HT1080 (cell line): ENCODE measurements around the gene CALN1. TPM values are rescaled to one million over a fixed set of nuclear protein-coding genes. Genes with fewer than 3 reads are reported as not detected.
"Not testable (repeated sequence)": the region's sequence is repeated elsewhere in the genome, so short reads cannot be mapped to it uniquely, and the experiment has no call there.

Experiments
- DNase-seq: peaks from one replicate; pipeline ENCODE4 v3.0.0-alpha.2; 2015; ENCODE audit warnings: low read depth
- total RNA-seq: library from RNA; depleted of rRNA; stranded (reverse); fragments of >200 nt; shearing (Covaris generic); gene quantifications from 2 replicates; pipeline ENCODE4 v1.2.3, GENCODE V29; 2014

CALN1 gene
- total RNA-seq, 1 experiment from 2014 or later: 1.9 TPM

DNA sequence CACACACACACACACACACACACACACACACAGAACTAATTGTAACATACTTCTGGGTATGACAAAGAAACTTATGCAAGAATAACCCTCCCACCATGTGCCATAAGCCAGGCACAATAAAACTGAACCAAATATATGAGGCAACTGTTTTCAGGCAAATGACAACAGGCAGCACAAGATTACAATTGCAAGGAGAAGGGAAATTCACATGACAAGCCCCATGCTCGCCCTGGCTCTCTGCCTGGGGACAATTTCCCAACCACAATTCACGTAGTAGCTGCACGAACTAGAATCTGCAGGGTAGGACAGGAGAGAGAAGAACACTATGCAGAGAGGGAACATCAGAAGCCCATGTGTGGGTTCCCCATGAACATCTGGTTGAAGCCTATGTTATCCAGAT is 143.3 kb downstream of the CALN1 start:
- DNase-seq: no peak

DNA sequence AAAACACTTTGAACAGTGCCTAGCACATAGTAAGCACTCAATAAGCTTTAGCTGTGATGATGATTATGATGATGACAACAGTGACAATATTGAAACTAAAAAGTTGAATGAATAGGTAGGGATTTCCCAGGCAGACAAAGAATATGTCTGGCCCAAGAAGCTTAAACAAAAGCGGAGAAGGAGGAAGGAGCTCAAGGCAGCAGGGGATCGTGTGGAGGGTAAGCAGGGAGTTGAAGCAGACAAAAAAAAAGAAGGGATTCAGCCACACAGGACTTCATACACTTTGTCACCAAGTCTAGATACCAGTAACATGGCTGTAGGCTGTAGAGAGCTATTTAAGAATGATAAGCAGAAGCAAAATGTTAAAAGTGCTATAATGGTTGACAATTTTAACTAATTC is 144.0 kb downstream of the CALN1 start:
- no peak for DNase-seq

DNA sequence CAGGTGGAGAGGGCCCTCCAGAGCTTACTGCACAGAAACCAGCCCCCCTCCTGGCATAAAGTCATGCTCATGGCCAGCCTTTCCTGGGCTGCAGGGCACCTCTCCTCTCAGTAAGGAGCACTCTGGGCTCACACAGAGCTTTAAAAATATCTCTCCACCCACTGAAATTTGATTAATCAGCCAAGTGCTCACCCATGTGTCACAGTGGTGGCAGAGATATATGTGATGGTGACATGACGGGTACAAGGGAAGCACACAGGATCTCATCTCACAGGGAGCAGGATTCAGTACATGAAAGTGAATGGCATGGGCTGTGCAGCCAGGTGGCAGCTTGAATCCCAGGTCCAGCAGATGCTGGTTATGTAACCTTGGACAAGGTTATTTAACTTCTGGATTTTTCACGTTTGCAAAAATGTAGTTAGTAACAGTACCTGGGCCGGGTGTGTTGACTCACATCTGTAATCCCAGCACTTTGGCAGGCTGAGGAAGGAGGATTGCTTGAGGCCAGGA is 144.8 kb downstream of the CALN1 start:
- no peak for DNase-seq

DNA sequence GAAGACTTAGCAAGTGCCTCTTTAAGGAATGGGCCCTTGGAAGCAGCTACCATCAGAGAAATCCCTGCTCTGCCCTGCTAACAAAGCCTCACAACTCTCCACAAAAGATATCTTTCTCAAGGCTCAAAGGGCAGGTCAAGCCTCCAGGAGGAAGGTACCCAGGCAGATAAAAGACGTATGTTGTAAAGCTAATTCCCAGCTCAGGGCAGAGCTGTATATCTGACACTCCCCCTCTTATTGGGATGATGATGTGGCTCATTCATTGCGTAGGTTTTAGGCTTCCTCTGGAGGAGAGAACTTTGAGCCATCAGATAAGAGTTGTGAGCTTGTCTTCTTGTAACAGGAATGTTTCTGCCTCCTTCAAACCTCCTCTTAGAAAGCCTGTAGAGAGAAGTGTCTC is 145.4 kb downstream of the CALN1 start:
- DNase-seq: no peak

DNA sequence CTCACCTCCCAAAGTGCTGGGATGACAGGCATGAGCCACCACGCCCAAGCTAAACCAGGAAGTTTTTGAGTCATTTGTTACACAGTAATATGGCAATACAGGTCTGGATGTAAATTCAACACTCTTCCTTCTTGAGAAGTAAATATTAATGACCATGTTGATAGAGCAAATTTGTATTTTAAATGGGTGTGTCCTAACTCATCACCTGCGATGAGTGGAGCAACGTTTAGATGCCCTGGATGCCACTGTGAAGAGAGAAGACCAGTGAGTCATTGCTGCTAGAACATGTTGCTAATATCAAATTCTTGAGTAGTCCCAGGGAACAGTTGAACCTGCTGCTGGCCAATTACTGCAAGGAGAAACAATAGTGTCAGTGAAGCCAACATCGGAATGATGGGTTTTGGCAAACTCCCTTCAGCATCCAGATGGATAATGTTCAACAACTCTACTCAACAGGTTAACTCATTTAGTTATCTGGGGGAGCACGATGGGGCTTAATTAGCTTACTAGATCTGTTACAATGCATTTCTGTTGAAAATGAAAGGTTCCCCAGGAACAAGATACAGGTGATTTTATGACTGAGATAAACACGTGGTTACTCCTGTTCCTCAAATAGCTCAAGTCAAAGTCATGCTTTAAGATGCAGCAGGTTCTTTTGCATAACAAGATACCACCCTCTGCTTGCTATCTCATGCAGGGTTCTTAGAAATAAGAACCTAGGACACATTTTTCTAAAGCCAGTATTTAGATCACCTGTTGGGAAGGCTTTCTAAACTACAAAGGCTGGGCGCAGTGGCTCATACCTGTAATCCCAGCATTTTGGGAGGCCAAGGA is 146.8 kb downstream of the CALN1 start:
- no peak for DNase-seq

DNA sequence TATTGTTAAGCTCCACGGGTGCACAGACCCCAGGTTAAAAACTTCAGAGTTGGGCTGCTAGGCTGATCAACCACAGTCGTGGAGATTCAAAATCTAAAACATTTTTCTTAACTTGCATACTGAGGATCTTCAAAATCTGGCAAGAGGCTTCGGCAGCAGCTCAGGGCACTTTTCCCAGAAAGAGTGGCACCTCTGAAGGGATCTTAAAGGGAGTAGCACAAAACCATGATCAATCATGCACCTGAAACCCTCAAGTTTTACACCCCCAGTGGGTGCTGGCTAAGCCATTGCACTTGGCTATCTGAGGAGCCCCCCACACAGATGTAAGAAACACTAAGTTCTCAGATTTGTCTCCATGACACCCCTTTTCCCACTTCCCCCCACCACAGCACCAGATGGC is 151.7 kb downstream of the CALN1 start:
- no peak for DNase-seq

DNA sequence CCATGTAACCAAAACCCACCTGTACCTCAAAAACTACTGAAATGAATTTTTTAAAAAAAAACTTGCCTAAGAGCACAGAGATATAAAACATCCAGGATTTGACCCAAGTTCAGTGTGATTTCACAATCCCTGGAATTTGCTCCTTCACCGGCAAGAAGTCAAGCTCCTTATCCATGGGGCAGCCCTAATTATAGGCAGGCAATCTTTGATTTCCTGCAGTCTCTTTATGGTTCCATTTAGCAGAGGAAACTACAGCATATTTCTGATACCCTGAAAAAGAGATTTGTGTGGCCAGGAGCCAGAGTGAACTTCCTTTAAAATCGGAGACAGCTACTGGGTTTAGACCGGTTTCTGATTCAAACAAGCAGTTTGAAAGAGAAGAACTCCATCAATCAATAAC is 154.1 kb downstream of the CALN1 start:
- DNase-seq: no peak

DNA sequence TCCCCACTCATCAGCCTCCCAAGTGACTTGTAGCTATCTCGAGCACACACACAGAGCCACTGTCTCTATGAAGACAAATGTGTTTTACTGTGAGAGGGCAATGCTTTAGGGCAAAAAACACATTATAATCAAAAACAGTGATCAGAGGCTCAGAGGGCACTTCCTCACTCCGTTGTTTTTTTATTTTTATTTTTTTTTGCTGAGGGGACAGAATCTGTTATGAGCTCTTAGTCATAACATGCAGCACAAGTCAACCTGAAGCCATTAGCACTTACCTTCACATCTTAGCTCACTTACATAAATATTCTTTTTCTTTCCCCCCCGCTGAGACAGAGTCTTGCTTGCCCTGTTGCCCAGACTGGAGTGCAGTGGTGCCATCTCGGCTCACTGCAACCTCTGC is 157.7 kb downstream of the CALN1 start:
- no peak for DNase-seq

DNA sequence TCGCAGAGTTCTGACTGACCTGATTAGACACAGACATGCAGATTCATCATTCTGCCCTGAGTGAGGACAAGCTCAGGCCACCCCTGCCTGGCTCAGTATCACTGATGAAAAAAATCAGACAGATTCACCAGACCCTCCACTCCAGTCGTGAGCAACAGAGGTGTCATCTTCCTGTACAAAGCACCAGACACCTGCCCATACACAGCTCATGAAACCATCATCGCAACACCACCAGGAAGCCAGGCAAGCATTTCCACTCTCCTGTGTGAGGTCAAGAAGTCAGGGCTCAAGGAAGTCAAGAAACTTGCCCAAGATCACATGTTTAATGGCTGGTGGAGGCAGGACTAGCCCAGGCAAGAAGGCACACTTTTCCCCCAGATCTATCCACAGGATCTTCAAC is 163.0 kb downstream of the CALN1 start:
- DNase-seq: peak; percentile 18

DNA sequence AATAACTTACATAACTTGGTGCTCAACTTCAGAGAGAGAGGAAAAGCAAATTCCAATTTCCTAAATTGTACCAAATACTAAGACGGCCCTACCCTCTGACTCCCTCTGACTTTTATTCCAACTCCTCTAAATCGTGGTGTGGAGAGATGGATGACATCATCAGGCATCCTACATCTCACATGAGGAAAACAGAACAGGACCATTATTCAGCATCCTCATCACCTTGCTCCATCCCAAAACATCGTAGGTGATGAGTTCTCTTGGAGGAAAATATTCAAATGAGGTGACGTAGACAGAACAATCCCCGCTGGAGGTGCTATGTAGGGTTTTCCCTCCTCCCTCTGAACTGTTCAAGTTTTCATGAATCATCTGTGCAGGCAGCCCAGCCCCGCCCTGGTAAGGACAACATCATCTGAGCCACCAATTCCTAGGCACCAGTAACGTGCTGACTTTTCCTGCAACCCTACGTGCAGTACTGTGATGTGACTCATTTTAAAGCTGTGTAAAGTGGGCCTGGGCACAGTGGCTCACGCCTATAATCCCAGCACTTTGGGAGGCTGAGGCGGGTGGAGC is 167.2 kb downstream of the CALN1 start:
- DNase-seq: peak; percentile 62

DNA sequence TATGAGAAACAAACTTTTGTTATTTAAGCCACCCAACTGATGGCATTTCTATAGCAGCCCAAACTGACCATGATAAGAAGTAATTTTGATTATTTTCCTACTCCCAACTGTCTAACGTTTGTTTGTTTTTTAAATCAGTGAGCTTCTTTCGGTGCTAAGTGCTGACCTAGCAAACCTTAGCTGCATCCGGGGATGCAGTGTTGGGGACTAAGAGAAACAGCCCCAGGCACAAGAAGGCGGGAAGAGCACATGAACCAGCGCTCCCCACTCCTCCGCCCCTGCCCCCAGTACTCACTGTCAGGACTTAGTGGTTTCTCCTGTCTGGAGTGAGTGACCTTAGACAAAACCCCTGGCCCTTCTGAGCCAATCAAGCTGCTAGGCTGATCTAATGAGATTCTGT is 168.8 kb downstream of the CALN1 start:
- no peak for DNase-seq

DNA sequence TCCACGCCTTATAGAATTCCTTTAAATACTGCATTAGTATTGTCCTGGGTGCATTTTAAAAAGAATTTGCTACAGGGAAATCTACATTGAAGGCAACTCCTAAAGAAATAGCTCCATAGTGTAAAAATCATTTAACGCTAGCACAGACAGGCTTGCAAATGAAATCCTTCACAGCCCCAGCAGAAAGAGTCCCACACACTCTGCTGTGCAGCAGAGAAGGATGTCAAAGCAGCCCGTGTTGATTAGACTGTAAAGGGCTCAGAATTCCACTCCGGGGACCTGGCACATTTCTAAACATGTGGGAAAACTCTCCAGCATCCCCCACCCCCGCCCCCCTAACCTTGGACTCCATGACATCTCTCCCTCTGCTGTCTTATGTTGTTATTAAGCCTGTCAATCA is 176.8 kb downstream of the CALN1 start:
- DNase-seq: no peak

DNA sequence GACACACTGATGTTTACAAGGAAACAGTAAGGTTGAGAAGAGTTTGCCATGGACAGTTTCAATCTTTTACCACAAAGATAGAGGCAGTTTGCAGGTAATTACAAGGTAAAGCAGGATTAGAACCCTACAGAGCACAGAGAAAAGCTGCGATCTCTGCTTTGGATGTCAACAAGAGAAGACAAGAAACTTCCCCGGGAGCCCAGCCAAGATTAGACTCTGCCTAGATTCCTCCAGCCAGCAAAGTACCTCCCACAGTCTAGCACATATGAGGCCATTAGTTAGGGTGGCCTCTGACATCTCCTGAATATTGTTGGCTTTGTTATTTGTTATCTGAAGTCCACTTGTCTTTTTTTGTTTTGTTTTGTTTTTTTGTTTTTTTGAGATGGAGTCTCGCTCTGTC is 178.1 kb downstream of the CALN1 start:
- DNase-seq: no peak

DNA sequence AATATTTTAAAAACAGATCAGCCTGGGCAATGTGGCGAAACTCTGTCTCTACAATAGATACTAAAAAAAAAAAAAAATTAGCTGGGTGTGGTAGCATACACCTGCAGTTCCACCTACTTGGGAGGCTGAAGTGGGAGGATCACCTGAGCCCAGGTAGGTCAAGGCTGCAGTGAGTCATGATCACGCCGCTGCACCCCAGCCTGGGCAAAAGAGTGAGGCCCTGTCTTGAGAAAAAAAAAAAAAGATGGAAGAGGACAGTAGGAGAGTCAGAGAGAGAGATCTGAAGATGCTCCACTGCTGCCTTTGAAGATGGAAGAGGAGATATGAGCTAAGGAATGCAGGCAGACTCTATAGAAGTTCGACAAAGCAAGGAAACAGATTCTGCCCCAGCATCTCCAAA is 181.9 kb downstream of the CALN1 start:
- no peak for DNase-seq

DNA sequence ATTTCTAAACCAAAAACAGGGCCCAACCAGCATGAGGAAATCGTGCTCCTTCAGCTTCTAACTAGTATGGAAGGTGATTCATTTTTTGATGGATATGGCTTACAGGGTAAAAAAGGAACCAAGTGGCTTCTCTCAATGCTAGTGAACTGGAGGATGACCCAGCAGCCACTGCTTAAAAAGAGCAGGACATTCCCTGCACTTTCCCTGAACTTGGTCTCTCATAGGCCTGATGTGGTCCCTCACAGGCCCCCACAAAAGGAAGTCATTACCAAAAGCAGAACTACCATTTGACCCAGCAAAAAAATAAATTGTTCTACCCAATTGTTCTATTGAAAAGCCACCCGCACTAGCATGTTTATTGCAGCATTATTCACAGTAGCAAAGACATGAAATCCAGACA is 188.8 kb downstream of the CALN1 start:
- no peak for DNase-seq

DNA sequence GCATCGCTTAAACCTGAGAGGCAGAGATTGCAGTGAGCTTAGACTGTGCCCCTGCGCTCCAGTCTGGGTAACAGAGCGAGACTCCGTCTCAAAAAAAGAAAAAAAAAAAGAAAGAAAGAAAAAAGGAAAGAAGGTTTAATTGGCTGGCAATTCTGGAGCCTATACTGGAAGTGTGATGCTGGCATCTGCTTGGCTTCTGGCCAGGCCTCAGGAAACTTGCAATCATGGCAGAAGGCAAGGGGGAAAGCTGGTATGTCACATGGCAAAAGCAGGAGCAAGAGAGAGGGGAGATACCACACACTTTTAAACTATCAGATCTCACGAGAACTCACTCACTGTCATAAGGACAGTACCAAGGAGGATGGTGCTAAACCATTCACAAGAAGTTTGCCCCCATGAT is 190.0 kb downstream of the CALN1 start:
- DNase-seq: no peak

DNA sequence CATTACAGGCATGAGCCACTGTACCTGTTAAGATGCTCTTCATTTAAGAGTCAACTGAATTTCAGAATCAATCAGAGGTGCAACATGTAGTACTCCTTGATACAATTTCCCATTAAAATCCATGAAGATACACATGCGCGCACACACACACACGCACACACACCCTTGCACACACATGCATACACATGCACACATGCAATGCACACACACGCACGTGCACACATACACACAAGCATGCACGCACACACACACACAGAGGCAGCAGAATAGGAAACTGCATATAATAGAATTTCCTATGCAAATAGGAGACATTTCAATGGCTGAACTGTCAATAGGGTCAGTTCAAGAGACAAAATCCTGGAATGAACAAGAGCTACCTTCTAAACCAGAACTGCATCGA is 192.6 kb downstream of the CALN1 start:
- DNase-seq: no peak

DNA sequence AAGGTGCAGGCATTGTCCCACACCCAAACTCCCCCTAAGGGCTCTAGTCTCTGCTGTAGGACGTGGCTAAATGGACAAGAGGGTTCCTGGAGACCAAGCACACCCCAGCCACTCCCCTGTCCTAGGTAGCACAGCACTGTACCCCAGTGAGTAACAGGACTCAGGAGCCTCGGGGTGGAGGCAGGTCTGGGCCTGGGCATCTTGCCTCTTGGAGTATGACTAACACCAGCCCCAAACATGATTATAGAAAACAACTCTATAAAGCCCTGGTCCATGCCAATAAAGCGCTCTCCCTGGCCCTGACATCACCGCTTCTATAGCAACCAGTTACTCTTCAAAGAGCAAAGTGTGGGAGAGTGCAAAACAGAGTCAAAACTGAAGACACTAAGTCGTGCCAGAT is 195.0 kb downstream of the CALN1 start:
- DNase-seq: peak; percentile 20

DNA sequence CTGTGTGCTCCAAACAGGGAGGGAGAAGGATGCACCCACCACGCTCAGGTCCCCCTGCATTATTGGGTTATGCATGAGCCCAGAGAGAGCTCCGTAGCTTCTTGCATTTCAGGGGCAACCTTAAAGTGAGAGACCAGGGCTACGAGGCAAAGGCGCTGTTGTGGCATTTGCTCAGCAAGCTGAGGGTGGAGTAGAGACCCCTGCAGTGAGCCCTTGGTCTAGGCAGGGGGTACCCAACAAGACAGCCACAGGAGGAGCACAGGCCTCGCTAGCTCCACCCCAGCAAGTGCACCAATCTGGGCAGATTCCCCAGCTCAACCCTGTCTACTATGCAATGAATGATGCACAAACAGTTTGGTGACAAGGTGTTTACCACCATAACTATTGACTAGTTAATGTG is 198.4 kb downstream of the CALN1 start:
- no peak for DNase-seq

DNA sequence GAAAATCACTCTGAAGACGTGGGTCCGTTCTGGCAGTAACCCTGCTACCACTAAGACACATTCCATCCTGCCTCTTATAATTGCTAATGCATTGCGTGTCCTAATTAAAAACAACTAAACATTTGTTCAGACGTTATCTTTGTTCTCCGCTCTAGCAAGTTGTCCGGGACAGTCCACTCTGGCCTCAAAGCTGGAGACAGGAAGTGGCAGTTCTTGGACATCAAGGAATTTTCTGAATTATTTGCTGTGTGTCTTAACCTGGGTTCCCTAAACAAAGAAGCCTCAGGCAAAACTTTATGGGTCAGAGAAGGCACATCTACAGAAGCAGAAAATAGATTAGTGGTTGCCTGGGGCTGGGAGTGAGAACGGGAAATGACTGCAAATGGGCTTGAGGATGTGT is 199.1 kb downstream of the CALN1 start:
- DNase-seq: no peak

DNA sequence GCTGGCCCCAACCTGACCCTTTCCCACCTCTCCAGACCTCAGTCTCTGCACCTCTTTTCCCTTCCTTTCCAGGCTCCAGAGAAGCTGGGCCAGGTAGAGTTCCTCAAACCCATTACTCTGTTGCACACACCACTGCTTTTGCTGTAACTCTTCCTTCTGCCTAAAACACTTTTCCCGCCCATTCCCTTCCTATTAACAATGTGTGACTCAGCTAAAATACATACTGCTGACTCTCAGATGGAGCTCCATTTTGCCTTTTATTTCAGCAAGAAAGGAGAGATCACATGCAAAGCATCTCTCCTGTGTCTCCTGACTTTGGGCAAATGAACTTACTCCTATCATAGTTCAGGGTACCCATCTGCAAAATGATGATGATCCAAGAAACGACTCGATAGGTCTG is 201.0 kb downstream of the CALN1 start:
- peak; percentile 15 for DNase-seq

DNA sequence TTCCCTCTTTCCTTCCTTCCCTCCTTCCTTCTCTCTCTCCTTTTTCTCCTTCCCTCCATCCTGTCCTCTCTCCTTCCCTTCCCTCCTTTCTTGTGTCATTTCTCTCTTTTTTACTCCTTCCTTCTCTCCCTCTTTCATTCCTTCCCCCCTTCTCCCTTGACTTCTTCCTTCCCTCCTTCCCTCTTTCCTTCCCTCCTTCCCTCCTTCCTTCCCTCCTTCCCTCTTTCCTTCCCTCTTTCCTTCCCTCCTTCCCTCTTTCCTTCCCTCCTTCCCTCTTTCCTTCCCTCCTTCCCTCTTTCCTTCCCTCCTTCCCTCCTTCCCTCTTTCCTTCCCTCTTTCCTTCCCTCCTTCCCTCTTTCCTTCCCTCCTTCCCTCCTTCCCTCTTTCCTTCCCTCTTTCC is 203.1 kb downstream of the CALN1 start:
- not testable (repeated sequence) for DNase-seq

DNA sequence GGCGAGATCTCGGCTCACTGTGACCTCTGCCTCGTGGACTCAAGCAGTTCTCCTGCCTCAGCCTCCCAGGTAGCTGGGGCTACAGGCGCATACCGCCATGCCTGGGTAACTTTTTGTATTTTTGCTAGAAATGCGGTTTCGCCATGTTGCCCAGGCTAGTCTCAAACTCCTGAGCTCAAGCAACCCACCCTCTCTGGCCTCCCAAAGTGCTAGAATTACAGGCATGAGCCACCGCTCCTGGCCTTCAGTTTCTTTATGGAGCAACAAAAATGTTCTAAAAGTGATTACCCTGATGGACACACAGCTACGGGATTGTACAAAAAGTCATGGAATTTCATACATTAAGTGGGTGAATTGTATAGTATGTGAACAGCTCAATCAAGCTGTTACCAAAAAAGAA is 216.0 kb downstream of the CALN1 start:
- no peak for DNase-seq
